SU-DHL-6 (cell line): Measurements from ENCODE around the gene MZB1.

ENCODE experiments used
- EZH2phosphoT487 ChIP-seq: fragments of 200-600 bp; sonication (generic), shearing (Covaris generic); conservative IDR thresholded peaks from 2 replicates; pipeline ENCODE4 v1.6.1; 2018; ENCODE audit warnings: mild to moderate bottlenecking, antibody characterized with exemption, low read length, moderate library complexity, mixed read lengths
- TF ChIP-seq, protein P1 (sequence below): fragments of 200-600 bp; sonication (generic); IDR thresholded peaks from one replicate; pipeline ENCODE4 v1.5.1; 2017; ENCODE audit warnings: antibody characterized with exemption, mild to moderate bottlenecking, low read length, moderate library complexity; ENCODE audit not compliant: insufficient read depth, poor library complexity, severe bottlenecking

DNA sequence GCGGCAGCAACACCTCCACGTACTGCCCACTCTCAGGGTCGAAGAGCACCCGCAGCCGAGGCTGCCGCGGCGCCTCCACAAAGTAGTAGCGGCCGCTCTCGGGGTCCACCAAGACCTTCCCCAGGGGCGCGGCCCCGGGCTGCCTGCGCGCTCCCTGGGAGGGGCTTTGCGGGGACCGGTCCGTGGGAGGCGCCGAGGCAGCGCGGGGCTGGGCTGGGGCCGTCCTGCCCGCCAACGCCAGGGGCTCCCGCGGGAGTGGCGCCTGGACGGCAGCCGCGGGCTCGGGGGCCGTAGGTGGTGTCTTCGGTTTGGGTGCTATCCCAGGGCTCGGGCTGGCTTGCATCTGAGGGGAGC, 2.6 kb upstream of the MZB1 start:
- TF ChIP-seq, protein P1, sequence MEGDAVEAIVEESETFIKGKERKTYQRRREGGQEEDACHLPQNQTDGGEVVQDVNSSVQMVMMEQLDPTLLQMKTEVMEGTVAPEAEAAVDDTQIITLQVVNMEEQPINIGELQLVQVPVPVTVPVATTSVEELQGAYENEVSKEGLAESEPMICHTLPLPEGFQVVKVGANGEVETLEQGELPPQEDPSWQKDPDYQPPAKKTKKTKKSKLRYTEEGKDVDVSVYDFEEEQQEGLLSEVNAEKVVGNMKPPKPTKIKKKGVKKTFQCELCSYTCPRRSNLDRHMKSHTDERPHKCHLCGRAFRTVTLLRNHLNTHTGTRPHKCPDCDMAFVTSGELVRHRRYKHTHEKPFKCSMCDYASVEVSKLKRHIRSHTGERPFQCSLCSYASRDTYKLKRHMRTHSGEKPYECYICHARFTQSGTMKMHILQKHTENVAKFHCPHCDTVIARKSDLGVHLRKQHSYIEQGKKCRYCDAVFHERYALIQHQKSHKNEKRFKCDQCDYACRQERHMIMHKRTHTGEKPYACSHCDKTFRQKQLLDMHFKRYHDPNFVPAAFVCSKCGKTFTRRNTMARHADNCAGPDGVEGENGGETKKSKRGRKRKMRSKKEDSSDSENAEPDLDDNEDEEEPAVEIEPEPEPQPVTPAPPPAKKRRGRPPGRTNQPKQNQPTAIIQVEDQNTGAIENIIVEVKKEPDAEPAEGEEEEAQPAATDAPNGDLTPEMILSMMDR, result no peak
- no peak for TF ChIP-seq EZH2phosphoT487
